Stimulated activated CD8-positive, alpha-beta memory T cell treated with anti-CD3 and anti-CD28 coated beads, Interleukin-4, amount 100 ng/mL, for 1 hour (primary cell): Measurements from ENCODE around the gene PEX11A.
A peak's percentile ranks its signal among the peaks of the same experiment; 100 is the strongest.
"Not testable (repeated sequence)": the region's sequence is repeated elsewhere in the genome, so short reads cannot be mapped to it uniquely, and the experiment has no call there.

Experiments
- DNase-seq, 2 donors: peaks; one replicate each; pipeline ENCODE4 v3.0.0-alpha.2; 2020; ENCODE audit warnings: low read depth in 2 of 2, low spot score in 1 of 2

Gene PEX11A

GRCh38 chr15:89690276-89691218, at the start of gene PEX11A, which contains the start of gene WDR93:
Gene PEX11A (minus strand): TSS chr15:89690754. CDS start chr15:89690632, 122 bp downstream.
Gene WDR93 (plus strand): TSS chr15:89690811. CDS start chr15:89701747, 10,936 bp downstream.
- peak; percentile 28 to 49 for DNase-seq

- peak; percentile 6 to 17 for DNase-seq
Observed at GRCh38 chr15:89740137-89740536, 49.6 kb upstream of the PEX11A start.

- no peak for DNase-seq
Observed at GRCh38 chr15:89735773-89736172, 45.2 kb upstream of the PEX11A start.

GRCh38 chr15:89732451-89733172, 42.1 kb upstream of the PEX11A start:
- no peak for DNase-seq

- DNase-seq = no peak
Observed at GRCh38 chr15:89731275-89731674, 40.7 kb upstream of the PEX11A start.

DNA sequence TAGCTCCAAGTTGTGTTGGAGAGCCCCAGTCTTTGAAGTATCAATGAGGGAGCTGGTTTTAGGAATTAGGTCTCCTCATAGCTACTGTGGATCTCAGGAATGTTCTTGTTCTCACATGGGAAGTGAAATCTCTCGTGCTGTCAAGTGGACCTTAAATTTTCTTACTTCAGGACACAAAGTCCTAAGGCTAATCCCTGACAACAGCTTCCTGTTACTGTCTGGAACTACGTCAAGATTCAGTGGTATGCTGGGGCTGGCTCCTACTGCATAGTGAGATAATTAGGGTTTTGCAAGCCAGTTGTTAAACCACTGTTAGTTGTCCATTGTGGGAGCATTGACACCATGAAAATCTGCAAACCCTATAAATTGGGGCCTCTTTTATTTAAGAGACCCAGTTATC, 37.7 kb upstream of the PEX11A start:
- no peak for DNase-seq

DNA sequence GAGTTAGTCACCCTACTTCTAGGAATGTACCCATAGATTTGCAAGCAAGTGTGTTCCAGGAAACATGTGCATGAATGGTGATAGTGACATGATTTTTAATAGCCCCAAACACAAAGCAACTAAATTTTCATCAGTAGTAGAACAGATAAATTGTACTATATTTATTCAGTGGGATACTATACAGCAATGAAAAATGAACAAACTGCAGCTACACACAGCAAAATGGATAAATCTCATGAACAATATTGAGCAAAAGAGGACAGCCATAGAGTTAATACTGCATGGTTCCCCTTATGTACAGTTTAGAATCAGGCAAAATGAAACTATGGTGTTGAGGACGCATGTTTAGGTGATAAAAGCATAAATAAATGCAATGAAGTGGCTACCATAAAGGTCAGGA, 34.5 kb upstream of the PEX11A start:
- DNase-seq = no peak

- no peak for DNase-seq
Observed at GRCh38 chr15:89724621-89725020, 34.1 kb upstream of the PEX11A start.

DNA sequence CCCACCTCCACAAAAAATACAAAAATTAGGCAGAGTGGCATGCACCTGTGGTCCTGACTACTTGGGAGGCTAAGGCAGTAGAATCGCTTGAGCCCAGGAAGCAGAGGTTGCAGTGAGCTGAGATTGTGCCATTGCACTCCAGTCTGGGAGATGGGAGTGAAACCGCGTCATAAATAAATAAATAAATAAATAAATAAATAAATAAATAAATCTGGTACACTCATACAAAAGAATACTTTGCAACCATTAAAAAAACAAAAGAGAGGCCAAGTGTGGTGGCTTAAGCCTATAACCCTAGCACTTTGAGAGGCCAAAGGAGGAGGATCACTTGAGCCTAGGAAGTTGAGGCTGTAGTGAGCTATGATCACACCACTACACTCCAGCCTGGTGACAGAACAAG, 32.5 kb upstream of the PEX11A start:
- no peak for DNase-seq

DNA sequence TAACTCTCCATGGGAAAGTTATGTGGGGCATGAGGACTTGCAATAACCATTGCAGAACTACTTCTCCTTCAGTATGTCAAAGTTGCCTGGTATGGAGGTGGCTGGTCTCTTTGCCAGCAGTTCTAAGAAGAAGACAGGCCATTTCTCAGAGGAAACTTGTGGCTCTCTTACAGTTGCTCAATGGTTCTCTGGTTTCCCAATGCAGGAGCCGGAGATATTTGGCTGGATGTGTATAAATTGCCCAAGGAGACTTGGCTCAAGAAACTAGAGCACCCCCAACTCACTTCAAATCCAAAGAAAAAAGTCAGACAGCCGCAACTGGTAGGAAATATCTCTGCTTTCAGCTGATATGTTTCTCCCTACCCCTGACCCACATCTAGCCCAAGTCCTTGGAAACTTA, 24.2 kb upstream of the PEX11A start:
- DNase-seq = no peak

DNA sequence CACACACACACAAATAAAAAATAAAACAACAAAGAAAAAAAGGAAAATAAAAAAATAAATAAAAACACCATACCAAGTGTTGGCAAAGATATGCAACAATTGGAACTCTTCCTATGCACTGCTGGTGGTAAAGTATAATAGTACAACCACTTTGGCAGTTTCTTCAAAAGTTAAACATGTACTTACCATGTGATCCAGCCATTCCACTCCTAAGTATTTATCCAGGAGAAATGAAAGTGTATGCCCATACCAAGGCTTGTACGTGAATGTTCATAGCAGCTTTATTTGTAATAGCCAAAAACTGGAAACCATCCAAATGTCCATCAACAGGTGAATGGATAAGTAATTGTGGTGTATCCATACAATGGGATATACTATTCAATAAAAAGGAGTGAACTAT, 17.0 kb upstream of the PEX11A start:
- DNase-seq = no peak

- DNase-seq = no peak
Observed at GRCh38 chr15:89704411-89704810, 13.9 kb upstream of the PEX11A start.

- DNase-seq = no peak
Observed at GRCh38 chr15:89695198-89695597, 4.6 kb upstream of the PEX11A start.

DNA sequence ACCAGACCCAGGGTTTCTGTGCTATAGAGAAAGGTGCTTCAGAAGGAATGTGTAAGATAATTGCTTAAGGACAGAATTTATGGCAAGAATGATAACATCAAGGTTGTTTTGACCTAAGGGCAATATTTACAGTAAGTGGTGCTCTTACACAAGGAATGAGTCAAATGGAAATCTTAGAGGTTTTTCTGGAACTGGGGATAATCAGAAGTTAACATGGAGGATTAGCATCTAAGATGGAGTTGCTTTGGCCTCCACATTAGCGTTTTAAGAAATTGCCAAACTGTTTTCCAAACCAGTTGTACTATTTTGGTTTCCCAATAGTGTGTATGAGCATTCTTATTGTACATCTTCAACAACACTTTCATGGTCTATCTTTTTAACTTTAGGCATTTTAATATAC, 3.1 kb upstream of the PEX11A start:
- DNase-seq = no peak

GRCh38 chr15:89693091-89693490, 2.5 kb upstream of the PEX11A start:
- DNase-seq = no peak

DNA sequence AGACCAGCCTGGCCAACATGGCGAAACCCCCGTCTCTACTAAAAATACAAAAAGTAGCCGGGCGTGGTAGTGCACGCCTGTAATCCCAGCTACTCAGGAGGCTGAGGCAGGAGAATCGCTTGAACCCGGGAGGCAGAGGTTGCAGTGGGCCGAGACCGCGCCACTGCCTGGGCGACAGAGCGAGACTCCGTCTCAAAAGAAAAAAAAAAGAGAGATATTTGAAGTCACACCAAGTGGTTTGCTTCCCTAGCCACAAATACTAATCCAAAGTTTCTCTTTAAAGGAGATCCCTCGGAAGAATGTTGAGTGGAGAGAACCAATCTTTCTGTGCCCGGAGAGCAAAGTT, 651 bp downstream of the PEX11A start:
- not testable (repeated sequence) for DNase-seq

DNA sequence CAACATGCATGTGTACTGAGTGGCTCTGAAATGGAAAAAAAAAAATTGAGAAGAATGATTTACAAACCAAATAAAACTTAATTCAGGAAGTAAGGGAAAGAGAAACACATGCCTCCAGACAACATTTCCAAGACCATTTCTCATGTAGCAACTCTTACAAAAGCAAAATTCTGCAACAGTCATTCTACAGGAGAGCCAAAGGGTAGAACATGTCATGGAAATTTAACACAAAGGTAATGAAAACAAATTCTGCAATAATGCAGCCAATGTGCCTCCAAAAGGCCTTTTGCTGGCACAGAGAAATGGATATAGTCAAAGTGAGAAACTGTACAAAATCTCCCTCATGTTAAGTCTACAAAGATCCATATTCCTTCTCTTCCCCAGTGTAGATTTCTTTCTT, 4.0 kb downstream of the PEX11A start:
- no peak for DNase-seq

GRCh38 chr15:89685995-89686394, 4.6 kb downstream of the PEX11A start:
- no peak for DNase-seq

GRCh38 chr15:89681146-89681545, 9.4 kb downstream of the PEX11A start:
- no peak for DNase-seq

- DNase-seq = no peak
Observed at GRCh38 chr15:89680282-89680873, 10.2 kb downstream of the PEX11A start.

DNA sequence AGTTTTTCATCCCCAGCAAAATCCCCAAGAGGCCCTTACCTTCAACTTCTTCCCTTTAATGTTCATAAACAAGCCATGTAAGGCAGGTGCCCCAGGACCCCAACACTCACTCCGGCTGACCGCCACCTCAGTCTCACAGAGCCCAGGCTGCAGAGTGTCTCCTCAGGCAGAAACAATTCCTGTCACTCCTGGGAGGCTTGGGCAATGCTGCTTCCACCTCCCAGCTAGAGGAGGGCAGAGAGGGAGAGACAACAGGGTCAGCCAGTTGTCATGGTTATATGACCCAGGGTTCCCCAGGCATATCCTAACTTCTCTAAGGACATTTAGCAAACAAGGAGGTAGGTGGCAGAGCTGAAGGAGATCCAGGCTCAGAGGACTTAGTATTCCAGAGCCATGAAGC, 11.3 kb downstream of the PEX11A start, which contains the start of gene PLIN1:
PLIN1 (minus strand) TSS at position 156 of the 400 bp plus-strand sequence. CDS start 1,878 bp downstream, outside the sequence.
- no peak for DNase-seq

DNA sequence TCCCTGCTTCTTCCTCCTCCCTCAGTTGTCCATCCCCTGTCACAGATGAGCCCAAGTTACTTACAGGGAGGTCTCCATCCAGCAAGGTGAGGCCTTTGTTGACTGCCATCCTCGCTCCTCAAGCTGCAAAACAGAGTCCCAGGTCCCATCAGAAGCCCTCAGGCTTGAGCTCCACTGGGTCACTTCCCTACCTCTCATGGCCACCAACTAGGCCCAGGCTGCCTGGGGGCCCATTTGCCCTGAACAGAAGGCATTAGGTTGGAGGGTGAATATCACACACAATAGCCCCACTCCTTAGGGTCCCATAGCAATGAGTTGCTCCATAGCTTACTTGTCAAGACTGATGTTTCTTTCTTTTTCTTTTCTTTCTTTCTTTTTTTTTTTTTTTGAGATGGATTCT, 13.2 kb downstream of the PEX11A start:
- no peak for DNase-seq
